HUES48 (cell line): ENCODE measurements around the gene DUSP16.

ENCODE experiments used
- H3K27ac ChIP-seq: one replicate; pipeline ENCODE4 v1.7.0; 2013; ENCODE audit warnings: low read depth, low read length, inconsistent platforms
- H3K27me3 ChIP-seq: 2 replicates; pipeline ENCODE4 v1.6.1; 2013; ENCODE audit warnings: mild to moderate bottlenecking, low read length; ENCODE audit not compliant: control insufficient read depth, insufficient read depth
- H3K36me3 ChIP-seq: 2 replicates; pipeline ENCODE4 v1.6.1; 2013; ENCODE audit warnings: low read length; ENCODE audit not compliant: control insufficient read depth, insufficient read depth
- H3K4me1 ChIP-seq: 2 replicates; pipeline ENCODE4 v1.6.1; 2013; ENCODE audit warnings: mild to moderate bottlenecking, low read length; ENCODE audit not compliant: control insufficient read depth, insufficient read depth
- H3K4me3 ChIP-seq: 2 replicates; pipeline ENCODE4 v1.5.1; 2013; ENCODE audit warnings: mild to moderate bottlenecking, low read depth, low read length
- H3K9ac ChIP-seq: 2 replicates; pipeline ENCODE4 v1.6.1; 2013; ENCODE audit warnings: mild to moderate bottlenecking, low read depth, low read length, moderate library complexity
- H3K9me3 ChIP-seq: 2 replicates; pipeline ENCODE4 v1.6.1; 2013; ENCODE audit warnings: low read length; ENCODE audit not compliant: control insufficient read depth, insufficient read depth

Gene DUSP16

GRCh38 chr12:12495536-12495935, 67.1 kb downstream of the DUSP16 start:
- H3K27me3 ChIP-seq, result no peaks in the 10 kb centered on the region
- peaks cover 28% of the 10 kb centered on the region for H3K4me1 ChIP-seq
- H3K9me3 ChIP-seq, result no peaks in the 10 kb centered on the region
- peaks cover 51% of the 10 kb centered on the region for H3K36me3 ChIP-seq
- H3K9ac ChIP-seq, result no peak overlapping the region
- H3K4me3 ChIP-seq, result no peak overlapping the region
- no peak overlapping the region for H3K27ac ChIP-seq

DNA sequence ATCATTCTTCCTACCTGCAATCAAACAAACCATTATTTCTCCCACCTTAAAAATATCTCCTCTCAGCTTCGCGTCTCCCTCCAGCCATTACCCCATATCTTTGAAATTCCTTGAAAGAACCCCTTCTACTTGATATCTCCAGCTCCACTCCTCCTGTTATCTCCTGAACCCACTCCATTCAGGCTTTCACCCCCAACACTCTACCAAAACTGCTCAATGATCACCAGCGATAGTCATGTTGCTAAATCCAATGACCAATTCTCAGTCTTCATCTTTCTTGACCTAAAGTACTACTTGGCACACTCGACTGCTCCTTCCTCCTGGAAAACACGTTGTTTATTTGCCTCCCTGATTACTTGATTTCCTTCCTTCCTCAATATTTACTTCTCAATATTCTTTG, 70.1 kb downstream of the DUSP16 start:
- no peaks in the 10 kb centered on the region for H3K9me3 ChIP-seq
- no peak overlapping the region for H3K27ac ChIP-seq
- H3K27me3 ChIP-seq, result no peaks in the 10 kb centered on the region
- H3K4me1 ChIP-seq, result peaks cover 19% of the 10 kb centered on the region
- no peak overlapping the region for H3K9ac ChIP-seq
- peaks cover 43% of the 10 kb centered on the region for H3K36me3 ChIP-seq
- no peak overlapping the region for H3K4me3 ChIP-seq

DNA sequence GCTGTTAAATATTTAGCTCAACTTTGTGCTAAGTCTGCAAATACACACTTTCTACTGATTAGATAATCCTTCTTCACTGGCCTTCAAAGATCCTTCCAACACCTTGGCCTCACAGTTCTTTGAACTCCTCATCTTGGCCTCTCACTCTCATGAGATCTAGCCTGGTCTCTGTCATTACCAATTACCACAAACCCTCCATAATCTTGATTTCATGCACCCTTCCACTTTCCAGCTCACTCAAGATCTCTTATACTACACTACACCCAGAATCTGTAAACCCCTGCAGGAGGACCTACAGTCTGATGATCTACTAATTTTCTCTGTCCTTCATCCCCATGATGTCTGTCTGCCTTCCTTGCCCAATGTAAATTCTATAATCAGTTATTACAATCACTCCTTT, 71.1 kb downstream of the DUSP16 start:
- Histone ChIP-seq H3K4me3 (no peak overlapping the region), H3K27me3 (no peaks in the 10 kb centered on the region), H3K36me3 (peaks cover 52% of the 10 kb centered on the region), H3K4me1 (peaks cover 10% of the 10 kb centered on the region), H3K9ac (no peak overlapping the region), H3K9me3 (no peaks in the 10 kb centered on the region), H3K27ac (no peak overlapping the region)

DNA sequence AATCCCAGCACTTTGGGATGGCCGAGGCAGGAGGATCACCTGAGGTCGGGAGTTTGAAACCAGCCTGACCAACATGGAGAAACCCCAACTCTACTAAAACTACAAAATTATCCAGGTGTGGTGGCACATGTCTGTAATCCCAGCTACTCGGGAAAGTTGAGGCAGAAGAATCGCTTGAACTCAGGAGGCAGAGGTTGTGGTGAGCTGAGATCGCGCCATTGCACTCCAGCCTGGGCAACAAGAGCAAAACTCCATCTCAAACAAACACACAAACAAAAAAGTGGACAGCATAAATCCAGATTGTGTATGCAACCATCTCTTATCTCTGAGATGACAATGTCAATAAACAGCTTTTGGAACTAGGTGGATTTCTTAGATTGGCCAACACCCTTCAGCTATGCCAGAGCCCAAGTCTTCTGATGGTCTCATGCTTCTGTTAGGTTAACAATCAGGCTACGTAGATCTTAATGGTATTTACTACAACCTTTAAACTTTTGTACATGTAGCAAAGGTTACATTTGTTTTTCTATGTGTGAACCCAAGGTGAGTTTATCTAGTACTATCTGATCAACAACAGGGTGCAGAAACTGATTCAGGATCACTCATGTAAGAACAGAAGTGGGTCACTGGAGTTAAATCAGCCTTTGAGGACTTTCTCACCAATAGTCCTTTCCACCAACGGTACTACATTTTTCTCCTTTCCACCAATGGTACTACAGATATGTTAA, 73.7 kb downstream of the DUSP16 start:
- no peak overlapping the region for H3K9ac ChIP-seq

GRCh38 chr12:12488296-12488695, 74.4 kb downstream of the DUSP16 start:
- H3K9me3 ChIP-seq, result no peaks in the 10 kb centered on the region
- no peaks in the 10 kb centered on the region for H3K4me1 ChIP-seq
- H3K9ac ChIP-seq, result no peak overlapping the region
- H3K36me3 ChIP-seq, result peaks cover 60% of the 10 kb centered on the region
- H3K4me3 ChIP-seq, result no peak overlapping the region
- no peaks in the 10 kb centered on the region for H3K27me3 ChIP-seq
- no peak overlapping the region for H3K27ac ChIP-seq

More for the DNA sequence above, 73.7 kb downstream of the DUSP16 start:
- Histone ChIP-seq H3K27ac (no peak overlapping the region), H3K4me1 (no peaks in the 10 kb centered on the region), H3K9me3 (no peaks in the 10 kb centered on the region), H3K27me3 (no peaks in the 10 kb centered on the region), H3K4me3 (no peak overlapping the region), H3K36me3 (peaks cover 60% of the 10 kb centered on the region)

DNA sequence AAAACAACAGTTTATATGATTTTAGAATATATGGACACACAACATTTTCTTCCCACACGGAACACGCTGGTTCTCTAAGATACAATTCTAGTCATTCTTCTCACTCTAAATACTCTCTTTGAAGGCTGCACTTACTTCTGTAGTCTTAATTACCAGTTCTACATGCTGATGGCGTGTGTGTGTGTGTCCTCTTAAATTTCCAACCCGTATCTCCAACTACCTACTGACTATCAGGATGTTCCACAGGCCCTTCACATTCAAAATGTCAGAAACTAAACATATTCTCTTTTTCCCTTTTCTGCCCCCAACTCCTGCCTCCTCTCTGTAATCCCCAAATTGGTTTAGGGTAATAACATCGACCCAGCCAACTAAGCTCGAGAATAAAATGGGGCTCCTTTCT, 75.2 kb downstream of the DUSP16 start:
- Histone ChIP-seq H3K9ac (no peak overlapping the region), H3K27me3 (no peaks in the 10 kb centered on the region), H3K4me3 (no peak overlapping the region), H3K9me3 (no peaks in the 10 kb centered on the region), H3K36me3 (peaks cover 64% of the 10 kb centered on the region), H3K27ac (no peak overlapping the region), H3K4me1 (no peaks in the 10 kb centered on the region)

DNA sequence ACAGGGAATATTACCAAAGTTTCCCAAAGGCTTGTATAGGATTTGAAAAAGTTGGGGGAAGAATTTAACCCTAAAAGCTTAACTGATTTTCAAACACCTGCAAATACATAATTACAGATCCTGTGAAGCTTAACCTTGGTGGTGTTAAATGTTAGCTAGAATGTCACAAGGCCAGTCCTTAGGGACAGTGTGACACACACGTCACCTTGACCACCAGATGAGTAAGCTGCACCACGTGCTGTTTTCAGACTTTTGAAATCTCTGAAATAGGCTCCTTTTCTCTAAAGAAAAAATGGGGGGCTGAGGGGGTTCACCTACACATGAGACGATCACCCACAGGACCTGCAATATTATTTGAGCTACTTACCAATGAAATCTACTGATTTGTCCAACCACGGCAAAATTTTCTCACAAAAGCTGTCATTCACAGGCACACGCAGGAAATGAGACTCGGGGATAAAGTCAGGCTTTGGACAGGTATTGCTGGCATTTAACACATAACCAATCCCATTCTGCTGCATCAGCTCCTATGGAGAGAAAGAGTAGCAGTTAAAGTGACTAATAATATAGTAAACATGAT, 75.9 kb downstream of the DUSP16 start:
- Histone ChIP-seq H3K9me3 (no peaks in the 10 kb centered on the region), H3K27ac (no peak overlapping the region), H3K27me3 (no peaks in the 10 kb centered on the region), H3K36me3 (peaks cover 67% of the 10 kb centered on the region), H3K4me1 (no peaks in the 10 kb centered on the region), H3K9ac (no peak overlapping the region), H3K4me3 (no peak overlapping the region)

DNA sequence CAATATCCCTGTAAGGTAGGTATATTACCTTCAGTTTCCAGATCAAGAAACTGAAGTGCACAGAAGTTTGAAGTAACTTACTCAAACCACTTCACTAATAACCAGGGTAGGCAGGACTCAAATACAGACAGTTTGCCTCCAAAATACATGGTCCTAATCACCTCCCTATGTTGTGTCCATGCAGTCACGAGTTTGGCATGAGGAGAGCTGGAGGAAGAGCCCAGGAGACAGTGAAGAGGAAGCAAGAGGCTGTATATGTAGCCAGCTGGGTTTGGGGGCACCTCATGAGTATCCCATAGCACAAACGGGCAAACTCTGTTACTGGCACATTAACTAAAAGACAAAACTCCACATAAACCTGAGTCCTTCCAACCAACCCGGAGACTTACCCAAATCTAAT, 79.2 kb downstream of the DUSP16 start:
- no peak overlapping the region for H3K4me3 ChIP-seq
- no peak overlapping the region for H3K9ac ChIP-seq
- peaks cover 83% of the 10 kb centered on the region for H3K36me3 ChIP-seq
- H3K4me1 ChIP-seq, result no peaks in the 10 kb centered on the region
- H3K27me3 ChIP-seq, result no peaks in the 10 kb centered on the region
- H3K9me3 ChIP-seq, result no peaks in the 10 kb centered on the region
- H3K27ac ChIP-seq, result no peak overlapping the region

DNA sequence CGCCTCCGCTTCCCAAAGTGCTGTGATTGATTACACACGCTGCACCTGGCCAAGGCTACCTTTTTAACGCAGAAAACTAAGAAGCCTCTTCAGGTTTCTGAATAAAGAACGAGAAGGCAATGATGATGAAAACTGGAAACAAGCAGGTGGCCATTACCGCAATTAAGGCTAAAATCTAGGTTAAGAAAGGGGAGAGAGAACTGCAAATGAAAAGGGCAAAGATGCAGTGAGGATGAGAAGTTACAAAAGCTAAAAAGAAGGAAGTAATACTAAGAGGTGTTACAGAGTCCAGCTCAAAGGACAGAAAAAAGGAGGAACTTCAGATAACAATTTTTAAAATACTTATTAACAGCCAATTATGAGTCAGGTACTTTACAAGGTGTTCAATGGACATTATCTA, 79.7 kb downstream of the DUSP16 start:
- Histone ChIP-seq H3K27me3 (no peaks in the 10 kb centered on the region), H3K4me3 (no peak overlapping the region), H3K9ac (no peak overlapping the region), H3K9me3 (no peaks in the 10 kb centered on the region), H3K27ac (no peak overlapping the region), H3K36me3 (peaks cover 87% of the 10 kb centered on the region), H3K4me1 (no peaks in the 10 kb centered on the region)

DNA sequence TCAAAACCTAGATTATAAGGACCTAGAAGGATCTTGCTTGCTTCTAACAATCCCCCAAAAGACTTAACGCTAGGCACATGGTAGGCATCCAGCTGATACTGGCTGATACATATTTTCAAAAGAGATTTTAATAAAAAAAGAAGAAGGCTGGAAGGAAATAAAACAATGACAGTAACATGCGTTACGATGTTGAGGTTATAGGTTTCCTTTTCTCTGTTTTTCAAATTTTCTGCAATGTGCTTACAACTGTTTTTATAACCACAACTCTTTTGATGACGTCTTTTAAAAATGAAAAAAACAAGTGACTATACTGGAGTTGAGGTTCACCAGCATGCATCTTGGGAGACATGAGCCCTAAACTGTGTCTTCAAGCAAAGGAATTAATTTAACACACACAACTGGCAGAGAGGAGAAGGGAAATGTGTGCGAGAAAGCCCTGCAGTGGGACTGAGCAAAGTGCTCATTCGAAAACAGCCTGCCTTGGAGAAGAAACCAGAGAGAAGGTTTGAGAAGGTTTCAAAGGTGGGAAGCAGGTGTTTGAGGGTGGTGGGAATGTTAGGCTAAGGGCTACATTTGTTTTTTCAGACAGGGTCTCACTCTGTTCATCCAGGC, 80.4 kb downstream of the DUSP16 start:
- Histone ChIP-seq H3K9me3 (no peaks in the 10 kb centered on the region), H3K4me1 (no peaks in the 10 kb centered on the region), H3K27me3 (no peaks in the 10 kb centered on the region), H3K9ac (no peak overlapping the region), H3K4me3 (no peak overlapping the region), H3K36me3 (peaks cover 88% of the 10 kb centered on the region), H3K27ac (no peak overlapping the region)

DNA sequence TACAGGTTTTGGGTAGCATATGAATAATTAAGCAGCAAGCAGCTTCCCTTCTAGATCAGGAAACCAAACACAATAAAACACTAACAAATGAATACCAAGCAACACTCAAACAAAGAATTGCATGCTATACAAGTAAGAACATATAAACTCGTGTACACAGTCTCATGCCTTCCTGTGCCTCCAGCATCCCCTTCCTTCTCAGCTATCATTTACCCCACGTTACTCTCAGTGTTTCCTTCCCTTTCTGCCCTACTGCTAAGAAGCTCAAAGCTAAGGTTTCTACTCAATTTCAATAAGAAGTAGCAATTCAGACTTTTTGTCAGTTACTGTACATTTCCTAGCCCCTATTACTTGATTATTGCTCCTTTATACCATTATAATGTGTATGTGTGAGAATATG, 81.0 kb downstream of the DUSP16 start:
- Histone ChIP-seq H3K27ac (no peak overlapping the region), H3K27me3 (no peaks in the 10 kb centered on the region), H3K4me3 (no peak overlapping the region), H3K9ac (no peak overlapping the region), H3K9me3 (no peaks in the 10 kb centered on the region), H3K36me3 (peaks cover 88% of the 10 kb centered on the region), H3K4me1 (no peaks in the 10 kb centered on the region)
